K562 (cell line): ENCODE measurements around the gene MLIP. TPM values are rescaled to one million over a fixed set of nuclear protein-coding genes. Genes with fewer than 3 reads are reported as not detected.

Experiments
- ATAC-seq: fragments of 200-7000 bp; cut with Tn5 transposase; 3 replicates; pipeline ENCODE4 v1.9.1; 2020; ENCODE audit warnings: moderate library complexity
- BruUV-seq: library from RNA; stranded (reverse); fragments of 400-500 nt; replicated peaks from 2 replicates; lab custom pipeline; 2021; lab: Mats Ljungman, UMichigan
- CTCF ChIA-PET: fragments of 300-600 bp; formaldehyde crosslinking; extraction: SDS; loops from one replicate; lab custom pipeline; 2021; ENCODE audit warnings: low intra/inter-chr PET ratio; lab: Yijun Ruan, JAX
- POLR2A ChIA-PET: fragments of 300-600, 350-650 bp; sonication (Branson Sonifier 250); formaldehyde crosslinking; extraction: SDS; loops from one replicate; lab custom pipeline; 2021; ENCODE audit warnings: antibody characterized with exemption, inconsistent platforms; lab: Yijun Ruan, JAX
- DNase-seq, 4 experiments: peaks; one replicate each; pipeline versions ENCODE4 v3.0.0 to v3.0.0-alpha.2; 2011 to 2018; ENCODE audit warnings: low spot score in 3 of 4, mixed read lengths in 3 of 4; ENCODE audit errors: extremely low read depth in 1 of 4
- FAIRE-seq: peaks from 2 replicates; lab custom pipeline; 2011; peaks lifted over from hg19 to GRCh38; lab: Jason Lieb, UNC
- H2AFZ ChIP-seq: 2 replicates; pipeline ENCODE4 v1.6.0; 2011; ENCODE audit warnings: low read depth, low read length, control low read depth, inconsistent platforms
- H3K27ac ChIP-seq: fragments of 200-600 bp; 3 replicates; pipeline ENCODE4 v1.8.0; 2011; ENCODE audit warnings: low read depth, mild to moderate bottlenecking, control low read depth, inconsistent platforms, low read length, moderate library complexity, mixed read lengths; ENCODE audit errors: extremely low read depth
- H3K27me3 ChIP-seq, 2 experiments: fragments of 300-600 bp in 1 of 2; 2 replicates in 1 of 2; 3 replicates in 1 of 2; pipeline versions ENCODE4 v1.6.0 to v1.8.0; 2011; ENCODE audit warnings: inconsistent platforms in 2 of 2, low read length in 2 of 2, mild to moderate bottlenecking in 1 of 2, mixed read lengths in 1 of 2, moderate library complexity in 1 of 2; ENCODE audit not compliant: control insufficient read depth in 2 of 2, insufficient read depth in 2 of 2
- H3K36me3 ChIP-seq: fragments of 300-600 bp; 3 replicates; pipeline ENCODE4 v1.8.0; 2011; ENCODE audit warnings: mild to moderate bottlenecking, low read length, inconsistent platforms; ENCODE audit not compliant: control insufficient read depth, insufficient read depth
- H3K4me1 ChIP-seq, 2 experiments: fragments of 200-600 bp in 1 of 2; replicated peaks in 1 of 2; 2 replicates in 1 of 2; 3 replicates in 1 of 2; pipeline versions ENCODE4 v1.5.1 to v1.8.0; 2011; ENCODE audit warnings: inconsistent platforms in 2 of 2, low read length in 2 of 2, mild to moderate bottlenecking in 1 of 2, mixed read lengths in 1 of 2, moderate library complexity in 1 of 2; ENCODE audit not compliant: control insufficient read depth in 2 of 2, insufficient read depth in 2 of 2
- H3K4me2 ChIP-seq: 2 replicates; pipeline ENCODE4 v1.6.1; 2011; ENCODE audit warnings: low read length, control low read depth, inconsistent platforms, mixed read lengths; ENCODE audit not compliant: insufficient read depth
- H3K4me3 ChIP-seq: fragments of 200-600 bp; sonication (generic), shearing (Covaris generic); 2 replicates; pipeline ENCODE4 v1.5.1; 2016; ENCODE audit warnings: control low read depth, inconsistent platforms
- H3K79me2 ChIP-seq: fragments of 200-600 bp; 3 replicates; pipeline ENCODE4 v1.8.0; 2011; ENCODE audit warnings: low read length, inconsistent platforms; ENCODE audit not compliant: control insufficient read depth, insufficient read depth
- H3K9ac ChIP-seq, 2 experiments: 2 replicates each; pipeline versions ENCODE4 v1.6.0 to v1.6.1; 2011; ENCODE audit warnings: low read depth in 2 of 2, low read length in 2 of 2, control low read depth in 1 of 2, inconsistent platforms in 1 of 2, mild to moderate bottlenecking in 1 of 2, mixed read lengths in 1 of 2; ENCODE audit not compliant: insufficient read depth in 1 of 2
- H3K9me1 ChIP-seq: one replicate; pipeline ENCODE4 v1.6.0; 2011; ENCODE audit warnings: inconsistent platforms, mild to moderate bottlenecking, low read length, moderate library complexity; ENCODE audit not compliant: control insufficient read depth, insufficient read depth
- H3K9me3 ChIP-seq: replicated peaks from 2 replicates; pipeline ENCODE4 v1.5.1; 2011; ENCODE audit warnings: low read depth, low read length, inconsistent platforms; ENCODE audit not compliant: control insufficient read depth, insufficient read depth
- H4K20me1 ChIP-seq: replicated peaks from 2 replicates; pipeline ENCODE4 v1.6.1; 2011; ENCODE audit warnings: low read length, inconsistent platforms, mixed read lengths; ENCODE audit not compliant: control insufficient read depth, insufficient read depth
- MCM3 ChIP-seq: fragments of 450-650 bp; IDR thresholded peaks from 2 replicates; pipeline ENCODE4 v1.6.1; 2016
- NCOA2 ChIP-seq, 2 experiments: fragments of 450-650 bp; IDR thresholded peaks; 2 replicates each; pipeline ENCODE4 v1.6.1; 2018; ENCODE audit warnings: mild to moderate bottlenecking in 2 of 2, moderate library complexity in 1 of 2; ENCODE audit not compliant: partially characterized antibody in 2 of 2
- ZNF668 ChIP-seq: fragments of 250-450 bp; sonication (Bioruptor Pico); IDR thresholded peaks from 2 replicates; pipeline ENCODE4 v1.8.0; 2022; ENCODE audit warnings: mild to moderate bottlenecking, inconsistent platforms
- in situ Hi-C: fragments of 300-500 bp; cut with MboI; formaldehyde crosslinking; loops from 4 replicates; pipeline ENCODE4 v1.15.0; 2018; ENCODE audit warnings: inconsistent platforms, mixed read lengths
- intact Hi-C: fragments of 100-400 bp; cut with micrococcal nuclease; formaldehyde crosslinking; loops from 2 replicates; pipeline ENCODE4 v1.14.2; 2022
- polyA plus RNA-seq, 8 experiments: library from polyadenylated mRNA; depleted of rRNA in 4 of 8; stranded (reverse) in 5 of 8; unstranded in 3 of 8; fragments of >200 nt; fragmentation: Nextera tagmentation in 2 of 8; fragmentation: Illumina TruSeq in 1 of 8; extraction: Ambion mirVana in 2 of 8; extraction: Trizol in 1 of 8; gene quantifications; 2 replicates each; pipeline versions ENCODE4 v1.2.1 to v1.2.3, GENCODE V29; 2011 to 2014; ENCODE audit warnings: inconsistent platforms in 1 of 8, missing spikeins in 1 of 8
- total RNA-seq, 7 experiments: library from RNA; depleted of rRNA in 6 of 7; stranded (reverse); fragments of >200 nt in 6 of 7; fragmentation: Illumina TruSeq in 2 of 7; extraction: Trizol in 2 of 7; gene quantifications; 2 replicates each; pipeline versions ENCODE4 v1.2.1 to v1.2.3, GENCODE V29; 2011 to 2021; ENCODE audit warnings: low replicate concordance in 1 of 7
- TF ChIP-seq, protein P1 (sequence below): fragments of 450-650 bp; formaldehyde crosslinking; IDR thresholded peaks from 2 replicates; pipeline ENCODE4 v1.4.0; 2022; ENCODE audit warnings: missing genetic modification characterization
- TF ChIP-seq, protein P2 (sequence below), 2 experiments: fragments of 200-800 bp in 1 of 2; sonication (Bioruptor generic) in 1 of 2; sonication (generic) in 1 of 2; formaldehyde crosslinking in 1 of 2; IDR thresholded peaks in 1 of 2; conservative IDR thresholded peaks in 1 of 2; 2 replicates each; pipeline versions ENCODE4 v1.5.0 to v1.6.1; 2016 to 2020; ENCODE audit warnings: missing compliant biosample characterization in 1 of 2, missing genetic modification characterization in 1 of 2, missing genetic modification reagents in 1 of 2
- TF ChIP-seq, protein P3 (sequence below), 2 experiments: fragments of 450-650 bp; formaldehyde crosslinking in 1 of 2; IDR thresholded peaks; 2 replicates each; pipeline versions ENCODE4 v1.4.0 to v1.6.1; 2014 to 2020; ENCODE audit warnings: mild to moderate bottlenecking in 2 of 2, borderline replicate concordance in 1 of 2, low read depth in 1 of 2
- TF ChIP-seq, protein P4 (sequence below), 2 experiments: fragments of 450-650 bp in 1 of 2; sonication (generic) in 1 of 2; formaldehyde crosslinking; conservative IDR thresholded peaks; 2 replicates each; pipeline versions ENCODE4 v1.4.0 to v1.8.1; 2020 to 2022; ENCODE audit warnings: mild to moderate bottlenecking in 1 of 2, missing genetic modification reagents in 1 of 2

MLIP gene
- total and polyA plus RNA-seq, 9 of the 15 experiments (the other 6 are each of a cell fraction or from before 2014, with no cell fraction given) = not detected

DNA sequence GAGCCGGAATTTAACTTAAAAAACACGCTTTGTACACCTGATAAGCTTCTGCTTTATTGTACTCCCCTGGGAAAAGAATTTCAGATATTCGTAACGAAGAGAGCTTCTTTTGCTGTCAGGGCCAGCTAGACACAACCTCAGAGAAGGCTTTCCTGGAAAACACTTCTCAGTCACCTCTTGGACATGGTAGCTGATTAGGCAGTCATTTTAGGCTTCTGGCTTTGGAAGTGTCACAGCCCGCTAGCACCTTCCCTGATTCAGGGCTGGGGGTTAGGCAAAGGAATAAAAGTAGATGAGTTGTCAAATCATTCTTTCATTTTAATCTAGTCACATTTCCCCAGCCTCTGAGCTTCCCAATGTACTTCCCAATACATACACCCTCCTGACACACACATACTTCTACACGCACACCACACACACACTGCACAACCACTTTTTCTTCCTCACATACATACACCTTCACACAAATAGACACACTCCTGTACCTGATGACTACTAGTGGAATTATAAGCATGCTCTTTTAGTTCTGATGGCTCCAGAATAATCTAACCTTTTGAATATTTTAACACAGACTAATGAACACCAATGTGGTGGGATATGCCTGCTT, 162.1 kb downstream of the MLIP start (continued):
- TF ChIP-seq, protein P1, sequence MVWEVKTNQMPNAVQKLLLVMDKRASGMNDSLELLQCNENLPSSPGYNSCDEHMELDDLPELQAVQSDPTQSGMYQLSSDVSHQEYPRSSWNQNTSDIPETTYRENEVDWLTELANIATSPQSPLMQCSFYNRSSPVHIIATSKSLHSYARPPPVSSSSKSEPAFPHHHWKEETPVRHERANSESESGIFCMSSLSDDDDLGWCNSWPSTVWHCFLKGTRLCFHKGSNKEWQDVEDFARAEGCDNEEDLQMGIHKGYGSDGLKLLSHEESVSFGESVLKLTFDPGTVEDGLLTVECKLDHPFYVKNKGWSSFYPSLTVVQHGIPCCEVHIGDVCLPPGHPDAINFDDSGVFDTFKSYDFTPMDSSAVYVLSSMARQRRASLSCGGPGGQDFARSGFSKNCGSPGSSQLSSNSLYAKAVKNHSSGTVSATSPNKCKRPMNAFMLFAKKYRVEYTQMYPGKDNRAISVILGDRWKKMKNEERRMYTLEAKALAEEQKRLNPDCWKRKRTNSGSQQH (CRISPR knock-in tag) = no peak
- no peak for TF ChIP-seq MCM3
- TF ChIP-seq, all 486 proteins: peak for 0

DNA sequence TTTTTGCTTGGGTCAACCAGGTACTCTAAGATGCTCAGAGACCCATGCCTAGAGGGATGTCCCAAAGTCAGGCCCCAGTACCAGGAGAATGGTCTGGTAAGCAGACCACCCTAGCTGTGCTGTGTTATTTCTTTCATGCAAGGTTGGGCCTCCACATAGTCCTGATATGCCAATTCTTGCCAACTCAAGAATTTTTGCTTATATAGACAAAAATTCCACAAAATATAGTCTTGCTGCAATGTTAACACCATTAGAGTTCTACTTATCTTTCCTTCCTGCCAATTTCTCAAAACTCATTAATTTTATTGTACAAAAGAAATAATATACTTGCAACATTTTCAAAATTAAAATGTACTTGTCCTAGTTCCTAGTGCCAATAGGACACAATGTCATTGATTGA, 163.1 kb downstream of the MLIP start:
- ChIA-PET CTCF (no interaction called here), POLR2A (no interaction called here)
- Histone ChIP-seq H2AFZ (no peak overlapping the region), H3K36me3 (no peaks in the 10 kb centered on the region), H3K9me3 (no peaks in the 10 kb centered on the region; the same call in 1 of the 2 replicates), H3K27me3 (no peaks in the 10 kb centered on the region), H3K4me1 (no peaks in the 10 kb centered on the region), H3K9ac (no peak overlapping the region), H3K9me1 (no peaks in the 10 kb centered on the region), H3K27ac (no peak overlapping the region), H3K79me2 (no peaks in the 10 kb centered on the region), H3K4me2 (no peak overlapping the region), H4K20me1 (no peaks in the 10 kb centered on the region), H3K4me3 (no peak overlapping the region)
- DNase-seq (no peak), FAIRE-seq (no peak), ATAC-seq (no peak)
- BruUV-seq = no TSS peak
- in situ Hi-C loops (no loop called here), intact Hi-C loops (no loop called here)
- TF ChIP-seq NCOA2 (IDR thresholded peaks at IDR 0.05; ENCODE audit: partially characterized antibody in 2 of 2) = no peak
- TF ChIP-seq, protein P2, sequence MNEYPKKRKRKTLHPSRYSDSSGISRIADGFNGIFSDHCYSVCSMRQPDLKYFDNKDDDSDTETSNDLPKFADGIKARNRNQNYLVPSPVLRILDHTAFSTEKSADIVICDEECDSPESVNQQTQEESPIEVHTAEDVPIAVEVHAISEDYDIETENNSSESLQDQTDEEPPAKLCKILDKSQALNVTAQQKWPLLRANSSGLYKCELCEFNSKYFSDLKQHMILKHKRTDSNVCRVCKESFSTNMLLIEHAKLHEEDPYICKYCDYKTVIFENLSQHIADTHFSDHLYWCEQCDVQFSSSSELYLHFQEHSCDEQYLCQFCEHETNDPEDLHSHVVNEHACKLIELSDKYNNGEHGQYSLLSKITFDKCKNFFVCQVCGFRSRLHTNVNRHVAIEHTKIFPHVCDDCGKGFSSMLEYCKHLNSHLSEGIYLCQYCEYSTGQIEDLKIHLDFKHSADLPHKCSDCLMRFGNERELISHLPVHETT (CRISPR knock-in tag; conservative IDR thresholded peaks at IDR 0.05 in 1 of 2, IDR thresholded peaks at IDR 0.05 in 1 of 2) = no peak
- TF ChIP-seq, protein P3, sequence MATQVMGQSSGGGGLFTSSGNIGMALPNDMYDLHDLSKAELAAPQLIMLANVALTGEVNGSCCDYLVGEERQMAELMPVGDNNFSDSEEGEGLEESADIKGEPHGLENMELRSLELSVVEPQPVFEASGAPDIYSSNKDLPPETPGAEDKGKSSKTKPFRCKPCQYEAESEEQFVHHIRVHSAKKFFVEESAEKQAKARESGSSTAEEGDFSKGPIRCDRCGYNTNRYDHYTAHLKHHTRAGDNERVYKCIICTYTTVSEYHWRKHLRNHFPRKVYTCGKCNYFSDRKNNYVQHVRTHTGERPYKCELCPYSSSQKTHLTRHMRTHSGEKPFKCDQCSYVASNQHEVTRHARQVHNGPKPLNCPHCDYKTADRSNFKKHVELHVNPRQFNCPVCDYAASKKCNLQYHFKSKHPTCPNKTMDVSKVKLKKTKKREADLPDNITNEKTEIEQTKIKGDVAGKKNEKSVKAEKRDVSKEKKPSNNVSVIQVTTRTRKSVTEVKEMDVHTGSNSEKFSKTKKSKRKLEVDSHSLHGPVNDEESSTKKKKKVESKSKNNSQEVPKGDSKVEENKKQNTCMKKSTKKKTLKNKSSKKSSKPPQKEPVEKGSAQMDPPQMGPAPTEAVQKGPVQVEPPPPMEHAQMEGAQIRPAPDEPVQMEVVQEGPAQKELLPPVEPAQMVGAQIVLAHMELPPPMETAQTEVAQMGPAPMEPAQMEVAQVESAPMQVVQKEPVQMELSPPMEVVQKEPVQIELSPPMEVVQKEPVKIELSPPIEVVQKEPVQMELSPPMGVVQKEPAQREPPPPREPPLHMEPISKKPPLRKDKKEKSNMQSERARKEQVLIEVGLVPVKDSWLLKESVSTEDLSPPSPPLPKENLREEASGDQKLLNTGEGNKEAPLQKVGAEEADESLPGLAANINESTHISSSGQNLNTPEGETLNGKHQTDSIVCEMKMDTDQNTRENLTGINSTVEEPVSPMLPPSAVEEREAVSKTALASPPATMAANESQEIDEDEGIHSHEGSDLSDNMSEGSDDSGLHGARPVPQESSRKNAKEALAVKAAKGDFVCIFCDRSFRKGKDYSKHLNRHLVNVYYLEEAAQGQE (IDR thresholded peaks at IDR 0.05; ENCODE audit: borderline replicate concordance) = no peak
- TF ChIP-seq, protein P3 (CRISPR knock-in tag; IDR thresholded peaks at IDR 0.05; ENCODE audit: low read depth) = no peak
- TF ChIP-seq, protein P4, sequence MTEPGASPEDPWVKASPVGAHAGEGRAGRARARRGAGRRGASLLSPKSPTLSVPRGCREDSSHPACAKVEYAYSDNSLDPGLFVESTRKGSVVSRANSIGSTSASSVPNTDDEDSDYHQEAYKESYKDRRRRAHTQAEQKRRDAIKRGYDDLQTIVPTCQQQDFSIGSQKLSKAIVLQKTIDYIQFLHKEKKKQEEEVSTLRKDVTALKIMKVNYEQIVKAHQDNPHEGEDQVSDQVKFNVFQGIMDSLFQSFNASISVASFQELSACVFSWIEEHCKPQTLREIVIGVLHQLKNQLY (CRISPR knock-in tag; conservative IDR thresholded peaks at IDR 0.05) = no peak
- TF ChIP-seq ZNF668 (CRISPR knock-in tag) = no peak
